ENCODE data around the gene ATXN2. TPM values are rescaled to one million over a fixed set of nuclear protein-coding genes. Genes with fewer than 3 reads are reported as not detected.
"Not testable (repeated sequence)": the region's sequence is repeated elsewhere in the genome, so short reads cannot be mapped to it uniquely, and the experiment has no call there.

ATXN2 gene
- total RNA-seq, 1 donor from 2014 or later, result 71.0 TPM

- Mint-ChIP-seq H3K9me3 (no peaks in the 10 kb centered on the region), H3K36me3 (ENCODE audit: low read depth) (no peaks in the 10 kb centered on the region), H3K27me3 (ENCODE audit: low read depth) (peaks cover 13% of the 10 kb centered on the region), H3K4me3 (peak overlapping the region; percentile 86), H3K27ac (ENCODE audit: unreplicated experiment) (peak overlapping the region; percentile 60), H3K4me1 (peaks cover 45% of the 10 kb centered on the region)
- peak; percentile 63 for TF ChIP-seq CTCF (conservative IDR thresholded peaks at IDR 0.05)
- peak; percentile 98 for DNase-seq (ENCODE audit: low read depth, low spot score)
Measured at GRCh38 chr12:111405149-111405858, 193.8 kb downstream of the ATXN2 start.

- H3K27me3 Mint-ChIP-seq (ENCODE audit: low read depth), result peaks cover 13% of the 10 kb centered on the region
Measured at GRCh38 chr12:111404362-111405148, 194.6 kb downstream of the ATXN2 start.

GRCh38 chr12:111402490-111402824, 196.7 kb downstream of the ATXN2 start:
- H3K4me3 Mint-ChIP-seq, result peak overlapping the region; percentile 82
- H3K36me3 Mint-ChIP-seq (ENCODE audit: low read depth); H3K27ac Mint-ChIP-seq (ENCODE audit: unreplicated experiment); DNase-seq (ENCODE audit: low read depth, low spot score); H3K9me3 Mint-ChIP-seq: not testable (repeated sequence)
- peaks cover 26% of the 10 kb centered on the region for H3K4me1 Mint-ChIP-seq
- H3K27me3 Mint-ChIP-seq (ENCODE audit: low read depth), result peaks cover 13% of the 10 kb centered on the region

More at GRCh38 chr12:111404362-111405148, 194.6 kb downstream of the ATXN2 start:
- Mint-ChIP-seq H3K9me3 (no peaks in the 10 kb centered on the region), H3K4me3 (peak overlapping the region; percentile 86), H3K36me3 (ENCODE audit: low read depth) (no peaks in the 10 kb centered on the region), H3K27ac (ENCODE audit: unreplicated experiment) (no peak overlapping the region), H3K4me1 (peaks cover 40% of the 10 kb centered on the region)
- DNase-seq (ENCODE audit: low read depth, low spot score), result no peak
- no peak for TF ChIP-seq CTCF (conservative IDR thresholded peaks at IDR 0.05)

Other genes starting within 250 kb of the ATXN2 start
- gene PHETA1, start 230.2 kb downstream of the ATXN2 start, total RNA-seq, result 34.2 and 34.8 TPM in 2 replicates
- 11.3 and 11.8 TPM in 2 replicates for gene SH2B3, start 193.4 kb downstream of the ATXN2 start, total RNA-seq
- gene BRAP, start 86.6 kb upstream of the ATXN2 start, total RNA-seq, result 20.0 and 21.4 TPM in 2 replicates
- 38.6 and 44.0 TPM in 2 replicates for gene ACAD10, start 86.7 kb upstream of the ATXN2 start, total RNA-seq
- 62.8 and 65.9 TPM in 2 replicates for gene ALDH2, start 167.6 kb upstream of the ATXN2 start, total RNA-seq
- 81.6 and 83.1 TPM in 2 replicates for gene MAPKAPK5, start 242.9 kb upstream of the ATXN2 start, total RNA-seq

Data from neural crest cell (in vitro differentiated cells).